HEK293 (cell line): Measurements from ENCODE around the gene NOX4.
"Not testable (repeated sequence)": the region's sequence is repeated elsewhere in the genome, so short reads cannot be mapped to it uniquely, and the experiment has no call there.

ENCODE experiments used
- CTCF ChIA-PET: fragments of 350-600 bp; formaldehyde crosslinking; extraction: SDS; loops from one replicate; lab custom pipeline; 2021; ENCODE audit warnings: antibody characterized with exemption; lab: Yijun Ruan, JAX
- POLR2A ChIA-PET: fragments of 300-600 bp; formaldehyde crosslinking; extraction: SDS; loops from one replicate; lab custom pipeline; 2020; ENCODE audit warnings: antibody characterized with exemption, inconsistent platforms; lab: Yijun Ruan, JAX
- H3K27ac ChIP-seq: fragments of 200-500 bp; sonication (Bioruptor generic); 2 replicates; pipeline ENCODE4 v1.5.1; 2014; ENCODE audit warnings: low read depth, low read length, control low read depth, inconsistent platforms; ENCODE audit errors: extremely low read depth
- H3K36me3 ChIP-seq, 2 experiments: fragments of 200-500 bp in 1 of 2; sonication (Bioruptor generic) in 1 of 2; 1 replicate in 1 of 2; 2 replicates in 1 of 2; pipeline ENCODE4 v1.5.1; 2014 to 2017; ENCODE audit warnings: inconsistent platforms in 2 of 2, low read length in 2 of 2; ENCODE audit not compliant: control insufficient read depth in 2 of 2, insufficient read depth in 1 of 2
- H3K4me1 ChIP-seq: fragments of 200-500 bp; sonication (Bioruptor generic); 2 replicates; pipeline ENCODE4 v1.5.1; 2014; ENCODE audit warnings: mild to moderate bottlenecking, low read length, inconsistent platforms; ENCODE audit not compliant: control insufficient read depth, insufficient read depth
- H3K4me3 ChIP-seq: 2 replicates; pipeline ENCODE4 v1.5.1; 2011; ENCODE audit warnings: low read depth, mild to moderate bottlenecking, control low read depth, low read length, moderate library complexity
- H3K9me3 ChIP-seq: fragments of 200-500 bp; sonication (Bioruptor generic); 2 replicates; pipeline ENCODE4 v1.5.1; 2014; ENCODE audit warnings: low read depth, low read length, inconsistent platforms; ENCODE audit not compliant: control insufficient read depth, insufficient read depth
- HOXC10 ChIP-seq: sonication (generic); formaldehyde crosslinking; IDR thresholded peaks from 2 replicates; pipeline ENCODE4 v1.8.1; 2023; ENCODE audit warnings: mild to moderate bottlenecking, missing genetic modification reagents
- HOXD13 ChIP-seq: sonication (generic); formaldehyde crosslinking; IDR thresholded peaks from 2 replicates; pipeline ENCODE4 v1.8.0; 2022; ENCODE audit warnings: missing genetic modification reagents, borderline replicate concordance
- KLF7 ChIP-seq: fragments of 450-650 bp; formaldehyde crosslinking; IDR thresholded peaks from 2 replicates; pipeline ENCODE4 v1.5.1; 2016; ENCODE audit warnings: missing biosample characterization, missing genetic modification characterization, borderline replicate concordance
- SCRT1 ChIP-seq: fragments of 450-650 bp; formaldehyde crosslinking; IDR thresholded peaks from 2 replicates; pipeline ENCODE4 v1.5.1; 2016; ENCODE audit warnings: missing biosample characterization, missing genetic modification characterization, borderline replicate concordance
- SP3 ChIP-seq: fragments of 450-650 bp; formaldehyde crosslinking; IDR thresholded peaks from 2 replicates; pipeline ENCODE4 v1.5.1; 2016; ENCODE audit warnings: missing biosample characterization, missing genetic modification characterization
- TSHZ1 ChIP-seq: fragments of 450-650 bp; formaldehyde crosslinking; IDR thresholded peaks from 2 replicates; pipeline ENCODE4 v1.5.1; 2016; ENCODE audit warnings: missing biosample characterization, missing genetic modification characterization, borderline replicate concordance
- ZBTB11 ChIP-seq: fragments of 450-650 bp; formaldehyde crosslinking; conservative IDR thresholded peaks from 2 replicates; pipeline ENCODE4 v1.5.1; 2016; ENCODE audit warnings: low read depth, missing biosample characterization, missing genetic modification characterization
- ZBTB17 ChIP-seq: fragments of 450-650 bp; formaldehyde crosslinking; IDR thresholded peaks from 2 replicates; pipeline ENCODE4 v1.5.1; 2016; ENCODE audit warnings: missing biosample characterization, missing genetic modification characterization
- ZBTB48 ChIP-seq: fragments of 450-650 bp; formaldehyde crosslinking; IDR thresholded peaks from 2 replicates; pipeline ENCODE4 v1.5.1; 2016; ENCODE audit warnings: missing biosample characterization, missing genetic modification characterization
- ZEB2 ChIP-seq: fragments of 450-650 bp; formaldehyde crosslinking; IDR thresholded peaks from 2 replicates; pipeline ENCODE4 v1.5.1; 2016; ENCODE audit warnings: missing biosample characterization, missing genetic modification characterization
- ZIC2 ChIP-seq: fragments of 450-650 bp; formaldehyde crosslinking; IDR thresholded peaks from 2 replicates; pipeline ENCODE4 v1.5.1; 2016; ENCODE audit warnings: missing biosample characterization, missing genetic modification characterization
- ZNF10 ChIP-seq: fragments of 450-650 bp; formaldehyde crosslinking; IDR thresholded peaks from 2 replicates; pipeline ENCODE4 v1.5.1; 2017; ENCODE audit warnings: missing biosample characterization, missing genetic modification characterization
- ZNF138 ChIP-seq: fragments of 450-650 bp; formaldehyde crosslinking; IDR thresholded peaks from 2 replicates; pipeline ENCODE4 v1.5.1; 2016; ENCODE audit warnings: missing biosample characterization, missing genetic modification characterization, borderline replicate concordance
- ZNF302 ChIP-seq: fragments of 450-650 bp; formaldehyde crosslinking; IDR thresholded peaks from 2 replicates; pipeline ENCODE4 v1.5.1; 2016; ENCODE audit warnings: missing biosample characterization, missing genetic modification characterization, low read depth
- ZNF433 ChIP-seq: fragments of 450-650 bp; formaldehyde crosslinking; IDR thresholded peaks from 2 replicates; pipeline ENCODE4 v1.5.1; 2016; ENCODE audit warnings: missing biosample characterization, missing genetic modification characterization, low read depth
- ZNF488 ChIP-seq: fragments of 450-650 bp; formaldehyde crosslinking; IDR thresholded peaks from 2 replicates; pipeline ENCODE4 v1.5.1; 2016; ENCODE audit warnings: missing biosample characterization, missing genetic modification characterization
- ZNF549 ChIP-seq: fragments of 450-650 bp; IDR thresholded peaks from 2 replicates; pipeline ENCODE4 v1.5.1; 2018; ENCODE audit warnings: missing biosample characterization, missing genetic modification characterization, mild to moderate bottlenecking, inconsistent platforms, moderate library complexity
- ZNF596 ChIP-seq: fragments of 450-650 bp; IDR thresholded peaks from 2 replicates; pipeline ENCODE4 v1.5.0; 2018; ENCODE audit warnings: missing biosample characterization, mild to moderate bottlenecking, missing genetic modification characterization, moderate library complexity
- ZNF768 ChIP-seq: fragments of 450-650 bp; formaldehyde crosslinking; IDR thresholded peaks from 2 replicates; pipeline ENCODE4 v1.5.1; 2018; ENCODE audit warnings: missing biosample characterization, mild to moderate bottlenecking, missing genetic modification characterization
- ZSCAN16 ChIP-seq: fragments of 450-650 bp; formaldehyde crosslinking; IDR thresholded peaks from 2 replicates; pipeline ENCODE4 v1.5.1; 2016; ENCODE audit warnings: missing biosample characterization, missing genetic modification characterization

The NOX4 gene

GRCh38 chr11:89331940-89332339, 159.2 kb downstream of the NOX4 start:
- H3K4me1 ChIP-seq, H3K27ac ChIP-seq, H3K36me3 ChIP-seq, H3K9me3 ChIP-seq, POLR2A ChIA-PET, H3K4me3 ChIP-seq, CTCF ChIA-PET: not testable (repeated sequence)

GRCh38 chr11:89327885-89328284, 163.3 kb downstream of the NOX4 start:
- Histone ChIP-seq H3K4me3 (no peak overlapping the region), H3K9me3 (no peaks in the 10 kb centered on the region), H3K27ac (no peak overlapping the region), H3K4me1 (no peaks in the 10 kb centered on the region), H3K36me3 (no peaks in the 10 kb centered on the region)
- CTCF ChIA-PET: no interaction called here
- TF ChIP-seq ZNF433 (tag by site-specific recombination) (no peak), ZIC2 (no peak), HOXD13 (CRISPR knock-in tag) (no peak), ZNF302 (no peak), ZBTB11 (tag by site-specific recombination) (no peak), HOXC10 (no peak), ZNF488 (no peak), ZNF768 (tag by site-specific recombination) (no peak), ZNF10 (tag by site-specific recombination) (no peak), ZBTB17 (tag by site-specific recombination) (no peak), ZSCAN16 (tag by site-specific recombination) (no peak), KLF7 (tag by site-specific recombination) (no peak), ZNF596 (no peak), SP3 (tag by site-specific recombination) (no peak), TSHZ1 (tag by site-specific recombination) (no peak), ZBTB48 (tag by site-specific recombination) (no peak)
- POLR2A ChIA-PET: no interaction called here

GRCh38 chr11:89321401-89321800, 169.8 kb downstream of the NOX4 start:
- H3K9me3 ChIP-seq: no peaks in the 10 kb centered on the region
- POLR2A ChIA-PET: no interaction called here

GRCh38 chr11:89310607-89311006, 180.6 kb downstream of the NOX4 start:
- CTCF ChIA-PET, H3K36me3 ChIP-seq: not testable (repeated sequence)

More at GRCh38 chr11:89321401-89321800, 169.8 kb downstream of the NOX4 start:
- Histone ChIP-seq H3K27ac (no peak overlapping the region), H3K4me3 (no peak overlapping the region), H3K4me1 (no peaks in the 10 kb centered on the region), H3K36me3 (no peaks in the 10 kb centered on the region)
- TF ChIP-seq ZNF549 (tag by site-specific recombination) (no peak), ZNF138 (tag by site-specific recombination) (no peak), SCRT1 (tag by site-specific recombination) (no peak), ZEB2 (tag by site-specific recombination) (no peak)
- CTCF ChIA-PET: no interaction called here

More at GRCh38 chr11:89310607-89311006, 180.6 kb downstream of the NOX4 start:
- POLR2A ChIA-PET, H3K4me3 ChIP-seq, H3K27ac ChIP-seq, H3K4me1 ChIP-seq, H3K9me3 ChIP-seq: not testable (repeated sequence)
